HCT116 (cell line): ENCODE results near the gene RHOH.

Experiments
- CEBPB ChIP-seq: IDR thresholded peaks from 2 replicates; pipeline ENCODE4 v1.6.1; 2012; ENCODE audit warnings: low read depth
- CTCF ChIP-seq, 3 experiments: fragments of 200-600 bp in 1 of 3; sonication (generic) in 1 of 3; IDR thresholded peaks in 2 of 3; conservative IDR thresholded peaks in 1 of 3; 2 replicates each; pipeline ENCODE4 v1.5.1; 2012 to 2017; ENCODE audit warnings: low read depth in 2 of 3, low read length in 2 of 3, antibody characterized with exemption in 1 of 3, borderline replicate concordance in 1 of 3, control low read depth in 1 of 3, mild to moderate bottlenecking in 1 of 3, mixed read lengths in 1 of 3, mixed run types in 1 of 3, moderate library complexity in 1 of 3; ENCODE audit not compliant: insufficient read depth in 1 of 3
- EZH2 ChIP-seq: fragments of 200-600 bp; sonication (generic); IDR thresholded peaks from 2 replicates; pipeline ENCODE4 v1.6.1; 2017; ENCODE audit warnings: antibody characterized with exemption, mixed run types
- EZH2phosphoT487 ChIP-seq: fragments of 200-600 bp; IDR thresholded peaks from 2 replicates; pipeline ENCODE4 v1.6.1; 2018; ENCODE audit warnings: antibody characterized with exemption, borderline replicate concordance
- MAX ChIP-seq: IDR thresholded peaks from 2 replicates; pipeline ENCODE4 v1.6.1; 2012
- REST ChIP-seq: IDR thresholded peaks from 2 replicates; pipeline ENCODE4 v1.6.1; 2012; ENCODE audit warnings: low read depth
- SRF ChIP-seq: IDR thresholded peaks from 2 replicates; pipeline ENCODE4 v1.6.1; 2012; ENCODE audit warnings: low read depth
- ZFX ChIP-seq: fragments of 450-650 bp; IDR thresholded peaks from 2 replicates; pipeline ENCODE4 v1.6.1; 2017

- TF ChIP-seq CTCF (IDR thresholded peaks at IDR 0.05 in 2 of 3, conservative IDR thresholded peaks at IDR 0.05 in 1 of 3; ENCODE audit: borderline replicate concordance in 1 of 3, insufficient read depth in 1 of 3, low read depth in 2 of 3, low read length in 2 of 3): no peak
- no peak for TF ChIP-seq EZH2phosphoT487
- no peak for TF ChIP-seq SRF
- no peak for TF ChIP-seq REST
- no peak for TF ChIP-seq ZFX
- no peak for TF ChIP-seq EZH2
- TF ChIP-seq MAX: no peak
- no peak for TF ChIP-seq CEBPB
Measured at GRCh38 chr4:40265910-40266274, 69.1 kb downstream of the RHOH start.
